ENCODE results near the gene BICDL2.

Gene BICDL2

DNA sequence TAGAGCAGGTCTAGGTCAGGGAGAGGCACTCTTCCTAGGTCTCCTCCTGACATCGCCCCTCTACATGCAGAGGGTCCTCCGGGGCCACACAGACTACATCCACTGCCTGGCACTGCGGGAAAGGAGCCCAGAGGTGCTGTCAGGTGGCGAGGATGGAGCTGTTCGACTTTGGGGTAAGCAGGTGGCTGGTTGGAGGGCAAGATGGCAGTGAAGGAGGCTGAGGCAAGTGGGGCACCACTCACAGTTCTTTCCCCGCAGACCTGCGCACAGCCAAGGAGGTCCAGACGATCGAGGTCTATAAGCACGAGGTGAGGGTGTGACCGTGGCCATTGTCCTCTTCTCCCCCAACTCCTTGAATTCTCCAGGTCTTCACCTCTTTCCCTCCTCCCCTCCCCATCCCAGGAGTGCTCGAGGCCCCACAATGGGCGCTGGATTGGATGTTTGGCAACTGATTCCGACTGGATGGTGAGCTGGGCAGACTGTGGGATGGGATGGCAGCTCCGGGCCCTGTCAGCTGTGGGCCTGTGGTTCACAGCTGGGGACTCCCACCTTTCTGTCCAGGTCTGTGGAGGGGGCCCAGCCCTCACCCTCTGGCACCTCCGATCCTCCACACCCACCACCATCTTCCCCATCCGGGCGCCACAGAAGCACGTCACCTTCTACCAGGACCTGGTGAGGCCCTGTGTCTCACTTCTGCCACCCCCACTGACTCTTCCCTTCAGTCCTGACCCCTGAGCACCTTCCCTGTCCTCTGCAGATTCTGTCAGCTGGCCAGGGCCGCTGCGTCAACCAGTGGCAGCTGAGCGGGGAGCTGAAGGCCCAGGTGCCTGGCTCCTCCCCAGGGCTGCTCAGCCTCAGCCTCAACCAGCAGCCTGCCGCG lies 9.9 kb downstream of the BICDL2 start:
- in situ Hi-C loops (cut with MboI; ENCODE audit: low sequenced_read_pairs) = no loop called here

DNA sequence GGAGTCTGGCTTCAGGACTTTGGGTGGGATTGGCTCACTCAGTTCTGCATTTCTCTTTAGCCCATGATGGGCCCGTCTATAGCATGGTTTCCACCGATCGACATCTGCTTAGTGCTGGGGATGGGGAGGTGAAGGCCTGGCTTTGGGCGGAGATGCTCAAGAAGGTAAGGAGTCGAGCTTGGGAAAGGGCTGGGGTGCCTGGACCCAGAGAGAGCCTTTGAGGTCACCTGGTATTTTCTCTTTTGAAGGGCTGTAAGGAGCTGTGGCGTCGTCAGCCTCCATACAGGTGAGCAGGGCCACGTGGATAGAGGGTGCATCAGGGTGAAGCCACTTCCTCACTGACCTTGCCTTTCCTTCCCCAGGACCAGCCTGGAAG lies 10.8 kb downstream of the BICDL2 start:
- in situ Hi-C loops (cut with MboI; ENCODE audit: low sequenced_read_pairs) = no loop called here

DNA sequence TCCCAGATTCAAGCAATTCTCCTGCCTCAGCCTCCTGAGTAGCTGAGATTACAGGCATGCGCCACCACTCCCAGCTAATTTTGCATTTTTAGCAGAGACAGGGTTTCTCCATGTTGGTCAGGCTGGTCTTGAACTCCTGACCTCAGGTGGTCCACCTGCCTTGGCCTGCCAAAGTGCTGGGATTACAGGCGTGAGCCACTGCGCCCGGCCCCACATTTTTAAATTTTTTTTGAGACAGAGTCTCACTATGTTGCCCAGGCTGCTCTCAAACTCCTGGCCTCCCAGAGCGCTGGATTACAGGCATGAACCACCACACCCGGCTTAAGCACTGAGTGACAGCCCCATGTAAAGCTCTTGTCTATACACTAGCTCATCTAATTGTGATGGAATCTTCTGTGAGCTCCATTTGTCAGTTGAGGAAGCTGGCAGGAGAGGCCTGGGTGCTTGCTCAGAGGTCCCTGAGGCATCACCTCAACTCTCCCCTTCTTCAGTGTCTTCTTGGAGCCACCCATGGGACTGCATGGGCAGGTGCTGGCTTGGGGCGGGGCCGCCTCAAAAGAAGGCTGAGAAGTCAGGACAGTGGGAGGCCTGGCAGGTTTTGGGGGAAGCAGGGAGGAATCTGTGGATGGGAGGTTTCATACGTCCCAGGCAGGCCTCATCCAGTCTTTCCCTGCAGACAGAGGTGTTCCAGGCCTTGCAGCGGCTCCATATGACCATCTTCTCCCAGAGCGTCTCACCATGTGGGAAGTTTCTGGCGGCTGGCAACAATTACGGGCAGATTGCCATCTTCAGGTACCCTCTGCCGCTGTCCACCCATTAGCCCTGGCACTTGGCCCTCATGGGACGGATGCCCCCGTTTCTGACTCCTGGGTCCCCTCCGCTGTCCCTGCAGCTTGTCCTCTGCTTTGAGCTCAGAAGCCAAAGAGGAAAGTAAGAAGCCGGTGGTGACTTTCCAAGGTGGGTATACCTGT lies 11.4 kb downstream of the BICDL2 start:
- in situ Hi-C loops (cut with MboI; ENCODE audit: low sequenced_read_pairs) = no loop called here

DNA sequence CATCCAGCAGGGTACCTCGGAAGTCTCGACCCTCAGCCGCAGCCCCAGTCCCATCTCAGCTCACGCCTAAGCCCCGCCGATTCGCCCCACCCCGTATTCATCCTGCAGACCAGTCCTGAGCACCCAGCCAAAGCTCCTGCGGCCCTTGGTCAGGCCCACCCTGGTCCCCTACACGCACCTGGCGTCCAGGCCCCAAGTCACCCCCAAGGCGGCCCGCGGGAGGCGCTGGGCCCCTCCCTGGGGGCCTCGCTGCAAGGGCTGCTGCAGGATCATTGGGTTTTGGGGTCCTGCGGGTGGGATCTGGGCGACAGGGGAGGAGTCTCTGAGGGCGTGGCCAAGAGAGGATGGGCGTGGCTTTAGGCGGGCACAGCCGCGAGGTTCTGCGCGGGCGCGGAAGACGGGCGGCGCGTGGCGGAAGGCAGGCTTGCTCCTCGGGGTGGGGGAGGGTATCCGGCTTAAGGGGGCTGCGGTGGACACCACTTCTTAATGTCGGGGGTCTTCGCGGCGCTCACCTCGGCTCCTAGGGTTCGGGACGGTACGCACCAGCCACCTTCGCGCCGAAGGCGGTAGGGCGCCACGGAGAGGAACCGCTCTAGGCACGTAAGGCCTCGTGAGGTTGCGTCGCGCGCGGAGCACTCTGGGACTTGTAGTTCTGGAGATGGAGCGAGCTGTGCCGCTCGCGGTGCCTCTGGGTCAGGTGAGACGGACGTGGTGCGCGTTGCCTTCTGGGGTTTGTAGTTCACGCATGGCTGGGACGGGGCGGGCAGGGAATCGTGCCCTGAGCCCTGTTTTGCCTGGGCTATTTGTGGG lies 12.9 kb downstream of the BICDL2 start, which contains the start of the genes HCFC1R1 and THOC6:
Gene HCFC1R1 (minus strand): TSS at position 274 of the 810 bp plus-strand sequence. CDS start 1 bp downstream, at position 273.
Gene THOC6 (plus strand): TSS at position 367 of the 810 bp plus-strand sequence. CDS start 292 bp downstream, at position 659.
- in situ Hi-C loops (cut with MboI; ENCODE audit: low sequenced_read_pairs) = no loop called here

DNA sequence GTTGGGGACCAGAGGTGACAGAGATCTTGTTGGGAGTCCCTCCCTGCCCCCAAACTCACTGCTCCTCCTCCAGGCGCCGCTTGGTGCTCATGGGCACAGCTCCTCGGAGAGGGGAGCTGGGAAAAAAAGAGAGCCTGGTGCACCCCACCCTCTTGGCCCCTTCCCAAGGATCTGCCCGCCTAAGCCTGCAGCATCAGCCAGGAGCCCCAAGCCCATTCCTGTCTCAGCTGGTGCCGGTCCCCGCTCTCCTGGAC lies 13.4 kb downstream of the BICDL2 start:
- in situ Hi-C loops (cut with MboI; ENCODE audit: low sequenced_read_pairs) = no loop called here

DNA sequence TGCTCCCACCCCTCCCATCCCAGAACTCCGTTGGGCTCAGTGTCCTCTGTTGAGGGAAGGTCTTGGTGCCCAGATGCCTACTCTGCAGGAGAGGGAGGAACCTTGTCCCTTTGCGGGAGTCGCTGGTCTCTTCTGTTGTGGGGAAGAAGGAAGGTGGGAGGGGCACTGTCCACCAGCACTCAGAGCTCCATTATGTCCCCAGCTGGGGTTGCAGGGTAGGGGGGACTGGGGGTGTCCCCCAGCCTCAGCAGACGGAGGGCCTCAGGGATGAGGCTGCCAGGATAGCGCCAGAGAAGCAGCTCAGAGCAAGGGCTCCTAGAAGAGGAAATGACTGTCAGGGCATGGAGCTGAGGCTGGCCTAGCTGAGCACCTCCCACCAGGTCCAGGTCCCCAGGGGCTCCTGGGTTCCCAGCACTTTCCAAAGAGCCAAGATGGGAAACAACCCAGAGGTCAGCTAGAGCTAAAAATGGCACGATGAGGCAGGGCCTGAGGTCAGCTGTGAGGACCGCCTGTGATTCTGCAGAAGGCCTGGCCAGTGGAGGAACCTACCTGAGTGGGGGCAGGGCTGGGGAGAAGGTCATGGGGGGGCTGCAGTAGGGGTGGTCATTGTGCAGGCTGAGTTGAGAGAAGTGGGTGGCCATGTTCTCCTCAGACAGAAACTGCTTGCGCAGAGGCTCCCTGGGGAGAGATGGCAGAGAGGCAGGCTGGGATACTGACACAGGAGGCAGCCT lies 13.9 kb downstream of the BICDL2 start:
- in situ Hi-C loops (cut with MboI; ENCODE audit: low sequenced_read_pairs) = no loop called here

DNA sequence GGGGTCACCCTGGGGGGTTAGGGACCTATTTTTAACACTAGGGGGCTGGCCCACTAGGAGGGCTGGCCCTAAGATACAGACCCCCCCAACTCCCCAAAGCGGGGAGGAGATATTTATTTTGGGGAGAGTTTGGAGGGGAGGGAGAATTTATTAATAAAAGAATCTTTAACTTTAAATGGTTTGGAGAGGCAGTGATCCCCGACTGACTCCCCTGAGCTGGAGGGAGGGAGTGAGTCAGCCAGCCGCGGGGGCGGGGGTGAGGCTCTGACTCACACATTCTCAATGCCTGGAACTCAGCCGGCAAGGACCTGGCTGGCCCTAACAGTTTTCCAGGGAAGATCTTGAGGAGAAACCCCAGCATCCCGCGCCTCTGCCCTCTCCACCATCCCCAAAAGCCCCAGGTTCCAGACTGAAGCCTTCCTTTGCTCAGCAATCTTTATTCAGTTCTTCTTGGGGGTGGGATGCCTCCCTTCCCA lies 14.5 kb downstream of the BICDL2 start:
- in situ Hi-C loops (cut with MboI; ENCODE audit: low sequenced_read_pairs) = no loop called here

DNA sequence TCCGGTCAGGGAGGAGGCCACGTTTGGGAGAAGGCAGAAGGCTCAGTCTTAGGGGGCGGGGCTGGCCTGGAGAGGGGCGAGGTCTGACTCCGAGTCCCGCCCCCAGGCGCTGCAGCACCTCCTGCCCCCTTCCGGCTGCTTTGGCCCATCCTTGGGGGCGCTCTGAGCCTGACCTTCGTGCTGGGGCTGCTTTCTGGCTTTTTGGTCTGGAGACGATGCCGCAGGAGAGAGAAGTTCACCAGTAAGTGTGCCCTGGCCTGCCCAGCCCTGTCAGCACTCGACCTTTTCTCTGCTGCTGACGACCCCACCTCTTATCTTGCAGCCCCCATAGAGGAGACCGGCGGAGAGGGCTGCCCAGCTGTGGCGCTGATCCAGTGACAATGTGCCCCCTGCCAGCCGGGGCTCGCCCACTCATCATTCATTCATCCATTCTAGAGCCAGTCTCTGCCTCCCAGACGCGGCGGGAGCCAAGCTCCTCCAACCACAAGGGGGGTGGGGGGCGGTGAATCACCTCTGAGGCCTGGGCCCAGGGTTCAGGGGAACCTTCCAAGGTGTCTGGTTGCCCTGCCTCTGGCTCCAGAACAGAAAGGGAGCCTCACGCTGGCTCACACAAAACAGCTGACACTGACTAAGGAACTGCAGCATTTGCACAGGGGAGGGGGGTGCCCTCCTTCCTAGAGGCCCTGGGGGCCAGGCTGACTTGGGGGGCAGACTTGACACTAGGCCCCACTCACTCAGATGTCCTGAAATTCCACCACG lies 15.1 kb downstream of the BICDL2 start:
- in situ Hi-C loops (cut with MboI; ENCODE audit: low sequenced_read_pairs) = no loop called here

DNA sequence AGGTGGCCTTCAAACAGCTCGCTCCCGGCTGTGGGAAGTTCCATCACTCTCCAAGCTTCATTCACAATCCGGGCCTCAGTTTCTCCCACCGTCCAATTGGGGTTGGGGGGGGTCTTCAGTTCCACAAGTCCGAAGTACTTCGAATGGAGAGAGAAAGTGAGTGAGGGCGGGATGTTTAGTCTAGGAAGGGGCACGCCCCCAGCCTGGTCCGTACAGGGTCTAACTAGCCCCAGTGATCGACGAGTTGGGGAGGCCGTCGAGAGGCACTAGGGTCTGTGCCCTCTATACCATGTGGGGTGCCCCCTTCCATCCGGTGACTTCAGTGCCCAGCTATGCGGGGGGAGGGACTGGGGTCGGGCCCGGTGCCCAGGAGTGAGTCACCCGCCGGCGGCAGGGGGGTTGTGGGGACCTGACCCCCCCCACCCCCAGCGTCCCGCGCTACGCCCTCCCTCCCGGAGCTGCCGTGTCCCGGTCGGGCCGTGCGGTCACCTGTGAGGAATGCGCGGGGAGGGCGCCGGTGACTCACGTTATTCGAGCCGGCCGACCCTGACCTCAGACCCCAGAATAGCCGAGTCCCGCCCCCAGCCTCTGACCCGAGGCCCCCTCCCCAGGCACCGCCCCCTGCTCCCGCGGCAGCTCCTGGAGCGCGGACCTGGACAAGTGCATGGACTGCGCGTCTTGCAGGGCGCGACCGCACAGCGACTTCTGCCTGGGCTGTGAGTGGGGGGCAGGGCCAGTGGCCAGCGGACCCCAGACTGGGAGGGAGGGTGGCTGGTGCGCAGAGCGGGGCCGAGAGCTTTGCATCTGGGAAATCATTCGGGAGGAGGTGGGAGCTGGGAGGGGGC lies 15.9 kb downstream of the BICDL2 start:
- in situ Hi-C loops (cut with MboI; ENCODE audit: low sequenced_read_pairs) = no loop called here

DNA sequence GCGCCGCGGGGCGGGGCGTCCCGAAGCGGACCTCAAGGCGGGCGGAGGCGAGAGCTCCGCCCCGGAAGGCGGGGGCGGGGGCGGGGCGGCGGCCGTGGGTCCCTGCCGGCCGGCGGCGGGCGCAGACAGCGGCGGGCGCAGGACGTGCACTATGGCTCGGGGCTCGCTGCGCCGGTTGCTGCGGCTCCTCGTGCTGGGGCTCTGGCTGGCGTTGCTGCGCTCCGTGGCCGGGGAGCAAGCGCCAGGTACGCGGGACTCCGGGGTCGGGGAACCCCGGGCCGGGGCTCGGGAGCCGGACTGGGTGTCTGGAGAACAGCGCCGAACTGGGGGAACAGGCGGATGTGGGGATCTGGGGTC lies 16.5 kb downstream of the BICDL2 start, which contains the start of gene TNFRSF12A:
Gene TNFRSF12A (plus strand): TSS at position 122 of the 357 bp plus-strand sequence. CDS start 30 bp downstream, at position 152.
- in situ Hi-C loops (cut with MboI; ENCODE audit: low sequenced_read_pairs) = no loop called here

DNA sequence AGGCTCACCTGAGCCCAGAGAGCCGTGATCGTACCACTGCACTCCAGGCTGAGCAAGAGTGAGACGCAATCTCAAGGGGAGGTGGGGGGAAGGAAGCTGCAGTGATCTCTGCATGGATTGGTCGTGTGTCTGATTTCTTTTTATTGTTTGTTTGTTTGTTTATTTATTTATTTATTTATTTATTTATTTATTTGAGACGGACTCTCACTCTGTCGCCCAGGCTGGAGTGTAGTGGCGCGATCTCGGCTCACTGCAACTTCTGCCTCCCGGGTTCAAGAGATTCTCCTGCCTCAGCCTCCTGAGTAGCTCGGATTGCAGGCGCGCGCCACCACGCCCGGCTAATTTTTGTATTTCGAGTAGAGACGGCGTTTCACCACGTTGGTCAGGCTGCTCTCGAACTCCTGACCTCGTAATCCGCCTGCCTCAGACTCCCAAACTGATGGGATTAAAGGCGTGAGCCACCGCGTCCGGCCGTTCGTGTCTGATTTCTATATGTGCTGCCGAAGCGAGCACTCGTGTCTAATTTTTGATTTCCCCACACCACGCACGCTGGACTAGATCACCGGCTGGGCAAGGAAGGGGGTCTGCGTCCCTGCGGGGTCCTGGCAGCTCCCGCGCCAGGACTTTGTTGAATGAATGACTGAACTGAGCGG lies 17.0 kb downstream of the BICDL2 start:
- in situ Hi-C loops (cut with MboI; ENCODE audit: low sequenced_read_pairs) = no loop called here

DNA sequence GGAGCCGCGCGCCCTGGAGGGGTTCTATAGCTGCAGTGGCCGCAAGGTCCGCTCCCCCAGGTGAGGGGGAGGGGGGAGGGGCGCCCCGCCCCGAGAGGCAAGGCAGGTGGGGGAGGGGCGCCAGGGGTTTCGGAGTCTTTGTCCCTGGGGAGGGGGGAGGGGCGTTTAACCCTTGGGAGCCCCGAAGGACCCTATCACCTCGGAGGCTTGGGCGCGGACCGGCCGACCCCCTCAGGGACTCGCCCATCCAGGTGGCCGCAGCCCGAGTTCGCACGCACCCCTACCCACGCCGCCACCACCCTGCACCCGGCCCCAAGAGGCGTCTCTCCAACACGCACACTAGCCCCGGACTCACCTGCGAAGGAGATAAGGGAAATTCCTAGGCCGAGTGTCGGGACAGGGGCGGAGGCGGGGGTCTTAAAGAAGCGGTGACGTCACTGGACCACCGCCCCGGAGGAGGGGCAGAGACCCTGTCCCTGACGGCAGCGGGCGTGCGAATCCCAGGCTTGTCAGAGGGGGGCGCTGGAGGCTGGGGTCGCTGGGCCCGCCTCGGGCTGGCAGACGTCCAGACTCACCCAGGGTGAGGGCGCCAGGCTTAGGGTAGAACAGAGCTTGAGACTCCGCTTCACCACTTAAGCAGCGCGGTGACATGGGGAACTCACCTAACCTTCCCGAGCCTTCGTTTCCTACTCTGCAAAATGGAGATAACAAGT lies 18.8 kb downstream of the BICDL2 start, which contains the start of gene CLDN6:
Gene CLDN6 (minus strand): TSS at position 390 of the 713 bp plus-strand sequence. CDS start 2,162 bp downstream, outside the sequence.
- in situ Hi-C loops (cut with MboI; ENCODE audit: low sequenced_read_pairs) = no loop called here

DNA sequence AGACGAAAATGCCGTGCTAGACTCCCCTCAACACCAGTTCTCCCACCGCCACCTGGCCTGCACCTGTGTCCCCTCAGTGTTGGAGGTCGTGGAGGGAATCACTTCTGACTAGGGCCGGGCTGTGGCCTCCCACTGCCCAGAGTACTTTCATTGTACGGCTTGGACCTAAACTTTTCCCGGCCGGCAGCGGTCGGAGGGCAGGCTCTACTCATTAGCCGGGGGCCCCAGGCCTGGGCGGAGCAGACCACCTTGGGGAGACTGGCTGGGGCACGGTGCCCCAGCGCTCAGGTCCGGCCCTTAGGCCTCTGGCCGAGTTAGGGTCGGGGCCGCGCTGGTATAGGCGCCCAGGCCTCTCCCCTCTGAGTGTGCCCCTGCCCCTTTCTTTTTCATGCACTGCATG lies 19.4 kb downstream of the BICDL2 start:
- in situ Hi-C loops (cut with MboI; ENCODE audit: low sequenced_read_pairs) = no loop called here

DNA sequence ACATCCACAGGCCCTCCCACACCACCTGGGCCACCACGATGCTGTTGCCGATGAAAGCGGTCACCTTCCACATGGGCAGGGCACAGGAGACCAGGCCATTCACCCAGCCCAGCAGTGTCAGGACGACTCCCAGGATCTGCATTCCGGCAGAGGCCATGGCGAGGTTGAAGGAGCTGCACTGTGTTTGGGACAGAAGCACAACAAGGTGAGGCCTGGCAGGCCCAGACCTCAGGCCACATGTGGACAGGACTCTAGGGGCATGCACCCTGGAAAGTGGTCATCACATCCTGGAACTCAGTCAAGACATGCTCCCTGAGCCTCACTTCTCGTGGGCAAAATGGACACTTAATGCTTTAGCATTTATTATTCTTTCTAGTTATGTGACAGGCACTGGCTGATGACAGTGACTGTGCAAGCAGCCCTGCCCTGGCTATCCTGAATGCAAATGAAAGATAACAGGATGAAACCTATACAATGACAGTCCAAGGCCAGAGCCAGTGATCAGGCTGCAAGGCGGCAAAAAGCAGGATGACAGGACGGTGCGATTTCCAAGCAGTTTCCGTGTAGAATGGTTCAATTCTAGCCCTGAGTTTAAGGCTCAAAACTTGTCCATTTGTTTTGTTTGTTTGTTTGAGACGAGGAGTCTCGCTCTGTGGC lies 20.8 kb downstream of the BICDL2 start:
- in situ Hi-C loops (cut with MboI; ENCODE audit: low sequenced_read_pairs) = no loop called here

DNA sequence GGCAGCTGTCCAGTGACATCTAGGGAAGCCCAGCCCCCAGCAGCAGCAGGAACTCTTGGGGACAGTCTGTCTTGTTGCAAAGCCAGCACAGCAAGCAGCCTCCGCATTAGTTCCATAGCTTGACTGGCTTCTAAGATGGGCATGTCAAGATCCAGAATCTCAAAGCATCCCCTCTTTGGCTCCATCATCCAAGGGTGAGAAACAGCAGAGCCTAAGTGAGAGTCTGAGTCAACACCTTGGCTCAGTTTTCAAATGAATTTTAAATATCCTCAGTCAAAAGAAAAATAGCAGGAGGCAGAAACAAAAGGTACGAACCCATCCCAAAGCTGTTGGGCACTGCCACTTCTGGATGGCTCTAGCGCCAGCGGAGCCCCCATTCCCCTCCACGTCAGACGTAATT lies 21.8 kb downstream of the BICDL2 start:
- in situ Hi-C loops (cut with MboI; ENCODE audit: low sequenced_read_pairs) = no loop called here

DNA sequence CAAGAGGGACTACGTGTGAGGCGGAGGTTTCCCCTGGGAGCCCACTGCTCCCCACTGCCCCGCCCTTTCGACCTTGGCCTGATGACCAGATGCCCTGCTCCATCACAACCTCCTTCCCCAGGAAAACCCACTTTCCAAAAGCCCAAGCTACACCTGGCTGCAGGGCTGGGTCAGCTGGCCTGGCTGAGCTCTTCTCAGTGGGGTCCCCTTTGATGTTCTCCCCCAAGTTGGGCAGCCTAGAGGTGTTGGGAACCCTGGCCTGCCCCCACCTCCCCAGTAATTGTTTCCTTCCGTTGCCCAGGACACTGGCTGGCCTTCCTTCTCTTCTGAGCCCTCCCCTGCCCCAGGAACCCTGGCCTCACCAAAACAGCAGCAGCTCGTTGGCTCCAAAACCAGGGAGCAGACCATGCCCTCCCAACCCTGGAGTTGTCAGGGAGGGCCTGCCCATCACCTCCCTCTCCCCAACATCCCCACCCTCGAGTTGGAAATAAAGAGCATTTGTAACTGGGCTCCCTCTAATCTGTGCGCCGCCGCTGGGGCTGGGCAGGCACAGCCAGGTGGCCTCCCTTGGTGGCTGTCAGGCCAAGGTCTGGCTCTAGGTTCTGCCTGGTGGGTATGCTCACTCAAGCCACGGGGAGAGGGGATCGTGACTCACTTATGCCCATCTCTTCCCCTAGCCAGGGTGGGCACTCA lies 22.6 kb downstream of the BICDL2 start:
- in situ Hi-C loops (cut with MboI; ENCODE audit: low sequenced_read_pairs) = no loop called here

Measured in HL-60/S4 (cell line).